HG03045 (cell line): ENCODE results near the gene TM9SF1.

Experiments used
- ATAC-seq: cut with Tn5 transposase; IDR thresholded peaks from one replicate; pipeline ENCODE4 v1.9.1; 2021; ENCODE audit warnings: mild to moderate bottlenecking, moderate library complexity; ENCODE audit not compliant: unreplicated experiment

TM9SF1 gene

GRCh38 chr14:24156840-24157239 is 38.4 kb downstream of the TM9SF1 start:
- no peak for ATAC-seq

GRCh38 chr14:24155100-24155499 is 40.1 kb downstream of the TM9SF1 start:
- no peak for ATAC-seq

- ATAC-seq: no peak
Measured at GRCh38 chr14:24151404-24152080, 43.7 kb downstream of the TM9SF1 start.

GRCh38 chr14:24150993-24151392 is 44.2 kb downstream of the TM9SF1 start:
- ATAC-seq: no peak

GRCh38 chr14:24150567-24150966 is 44.7 kb downstream of the TM9SF1 start:
- no peak for ATAC-seq

GRCh38 chr14:24150061-24150460 is 45.2 kb downstream of the TM9SF1 start:
- no peak for ATAC-seq

- no peak for ATAC-seq
Measured at GRCh38 chr14:24149302-24149969, 45.8 kb downstream of the TM9SF1 start.

GRCh38 chr14:24147761-24148428 is 47.3 kb downstream of the TM9SF1 start:
- peak; percentile 3 for ATAC-seq

- peak; percentile 85 for ATAC-seq
Measured at GRCh38 chr14:24146978-24147760, 48.1 kb downstream of the TM9SF1 start, which contains the start of gene RNF31. Gene RNF31, plus strand, starts transcription at chr14:24147498. Its CDS starts 201 bp downstream, at chr14:24147699.

- ATAC-seq: peak; percentile 66
Measured at GRCh38 chr14:24146453-24146977, 48.7 kb downstream of the TM9SF1 start, which contains the start of gene PSME2. Gene PSME2, minus strand, starts transcription at chr14:24146610. Its CDS starts 29 bp downstream, at chr14:24146581.

- ATAC-seq: no peak
Measured at GRCh38 chr14:24145690-24146452, 49.4 kb downstream of the TM9SF1 start.

- ATAC-seq: no peak
Measured at GRCh38 chr14:24145219-24145618, 50.0 kb downstream of the TM9SF1 start.

GRCh38 chr14:24144451-24144850 is 50.8 kb downstream of the TM9SF1 start:
- no peak for ATAC-seq

GRCh38 chr14:24143511-24143910 is 51.7 kb downstream of the TM9SF1 start:
- no peak for ATAC-seq

GRCh38 chr14:24141097-24141880 is 54.0 kb downstream of the TM9SF1 start, which contains the start of gene EMC9:
Gene EMC9, minus strand, starts transcription at chr14:24141591. Its CDS starts 287 bp downstream, at chr14:24141304.
- peak; percentile 86 for ATAC-seq

- no peak for ATAC-seq
Measured at GRCh38 chr14:24139272-24139934, 55.8 kb downstream of the TM9SF1 start.
